ENCODE results near the gene SUPT16H. TPM values are rescaled to one million over a fixed set of nuclear protein-coding genes. Genes with fewer than 3 reads are reported as not detected.
A peak's percentile ranks its signal among the peaks of the same experiment; 100 is the strongest.
"Not testable (repeated sequence)": the region's sequence is repeated elsewhere in the genome, so short reads cannot be mapped to it uniquely, and the experiment has no call there.

SUPT16H gene
- 100 to 1,000 TPM; 127 to 157 (median 151) TPM for polyA plus RNA-seq (ENCODE audit: insufficient read length in 4 of 4)

GRCh38 chr14:21383848-21384493 lies at the start of gene SUPT16H:
Gene SUPT16H (minus strand): TSS chr14:21384019. CDS start chr14:21383927, 92 bp downstream.
- peak; percentile 90 to 93 (median 91) for DNase-seq (ENCODE audit: low read depth in 4 of 4, low spot score in 3 of 4)

- no peak for DNase-seq (ENCODE audit: low read depth in 4 of 4, low spot score in 3 of 4)
Measured at GRCh38 chr14:21431126-21431525, 47.3 kb upstream of the SUPT16H start.

GRCh38 chr14:21428930-21429329 lies 45.1 kb upstream of the SUPT16H start:
- DNase-seq (ENCODE audit: low read depth in 4 of 4, low spot score in 3 of 4) = no peak

- no peak for DNase-seq (ENCODE audit: low read depth in 4 of 4, low spot score in 3 of 4)
Measured at GRCh38 chr14:21426692-21427091, 42.9 kb upstream of the SUPT16H start.

- DNase-seq (ENCODE audit: low read depth in 4 of 4, low spot score in 3 of 4) = no peak
Measured at GRCh38 chr14:21419528-21419927, 35.7 kb upstream of the SUPT16H start.

- no peak for DNase-seq (ENCODE audit: low read depth in 4 of 4, low spot score in 3 of 4)
Measured at GRCh38 chr14:21415329-21415728, 31.5 kb upstream of the SUPT16H start.

- no peak for DNase-seq (ENCODE audit: low read depth in 4 of 4, low spot score in 3 of 4)
Measured at GRCh38 chr14:21414137-21414631, 30.4 kb upstream of the SUPT16H start.

GRCh38 chr14:21408147-21408546 lies 24.3 kb upstream of the SUPT16H start:
- no peak for DNase-seq (ENCODE audit: low read depth in 4 of 4, low spot score in 3 of 4)

- no peak for DNase-seq (ENCODE audit: low read depth in 4 of 4, low spot score in 3 of 4)
Measured at GRCh38 chr14:21406213-21406612, 22.4 kb upstream of the SUPT16H start.

- DNase-seq (ENCODE audit: low read depth in 4 of 4, low spot score in 3 of 4) = no peak
Measured at GRCh38 chr14:21405097-21405496, 21.3 kb upstream of the SUPT16H start.

GRCh38 chr14:21399311-21399870 lies 15.6 kb upstream of the SUPT16H start:
- no peak for DNase-seq (ENCODE audit: low read depth in 4 of 4, low spot score in 3 of 4)

GRCh38 chr14:21398901-21399300 lies 15.1 kb upstream of the SUPT16H start:
- no peak for DNase-seq (ENCODE audit: low read depth in 4 of 4, low spot score in 3 of 4)

GRCh38 chr14:21395450-21395849 lies 11.6 kb upstream of the SUPT16H start:
- no peak for DNase-seq (ENCODE audit: low read depth in 4 of 4, low spot score in 3 of 4)

GRCh38 chr14:21385188-21385904 lies 1.5 kb upstream of the SUPT16H start:
- DNase-seq (ENCODE audit: low read depth in 4 of 4, low spot score in 3 of 4) = no peak

GRCh38 chr14:21384494-21384851 lies 654 bp upstream of the SUPT16H start:
- DNase-seq (ENCODE audit: low read depth in 4 of 4, low spot score in 3 of 4) = no peak

- peak; percentile 6 to 26 (median 10) for DNase-seq (ENCODE audit: low read depth in 4 of 4, low spot score in 3 of 4)
Measured at GRCh38 chr14:21382886-21383847, 652 bp downstream of the SUPT16H start.

- DNase-seq (ENCODE audit: low read depth in 4 of 4, low spot score in 3 of 4) = no peak
Measured at GRCh38 chr14:21382095-21382494, 1.7 kb downstream of the SUPT16H start.

- no peak for DNase-seq (ENCODE audit: low read depth in 4 of 4, low spot score in 3 of 4)
Measured at GRCh38 chr14:21379338-21379737, 4.5 kb downstream of the SUPT16H start.

GRCh38 chr14:21373980-21374379 lies 9.8 kb downstream of the SUPT16H start:
- DNase-seq (ENCODE audit: low read depth in 4 of 4, low spot score in 3 of 4) = no peak

- not testable (repeated sequence) for DNase-seq (ENCODE audit: low read depth in 4 of 4, low spot score in 3 of 4)
Measured at GRCh38 chr14:21372814-21373213, 11.0 kb downstream of the SUPT16H start.

Measured in right renal pelvis (tissue), 4 donors.